D721Med (cell line): ENCODE results near the gene DCHS1.

Experiments used
- DNase-seq: peaks from one replicate; pipeline ENCODE4 v3.0.0; 2011; ENCODE audit warnings: low spot score; ENCODE audit not compliant: insufficient read length
- FAIRE-seq: peaks from 2 replicates; lab custom pipeline; 2011; peaks lifted over from hg19 to GRCh38; lab: Jason Lieb, UNC
- TF ChIP-seq, protein P1 (sequence below): IDR thresholded peaks from 2 replicates; pipeline ENCODE4 v1.5.1; 2012; ENCODE audit warnings: mild to moderate bottlenecking, control low read depth; ENCODE audit not compliant: insufficient read depth; ENCODE audit errors: missing control alignments

The DCHS1 gene

DNA sequence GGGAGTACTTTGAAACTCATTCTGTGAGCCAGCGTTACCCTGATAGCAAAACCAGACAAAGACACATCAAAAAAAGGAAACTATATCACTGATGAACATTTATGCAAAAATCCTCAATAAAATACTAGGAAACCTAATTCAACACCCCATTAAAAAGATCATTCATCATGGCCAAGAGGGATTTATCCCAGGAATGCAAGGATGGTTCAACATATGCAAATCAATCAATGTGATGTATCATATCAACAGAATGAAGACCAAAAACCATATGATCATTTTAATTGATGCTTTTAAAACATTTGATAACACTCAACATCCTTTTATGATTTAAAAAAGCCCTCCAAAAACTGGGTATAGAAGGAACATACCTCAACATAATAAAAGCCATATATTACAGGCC, 72.0 kb downstream of the DCHS1 start:
- no peak for FAIRE-seq
- no peak for DNase-seq
- TF ChIP-seq, protein P1, sequence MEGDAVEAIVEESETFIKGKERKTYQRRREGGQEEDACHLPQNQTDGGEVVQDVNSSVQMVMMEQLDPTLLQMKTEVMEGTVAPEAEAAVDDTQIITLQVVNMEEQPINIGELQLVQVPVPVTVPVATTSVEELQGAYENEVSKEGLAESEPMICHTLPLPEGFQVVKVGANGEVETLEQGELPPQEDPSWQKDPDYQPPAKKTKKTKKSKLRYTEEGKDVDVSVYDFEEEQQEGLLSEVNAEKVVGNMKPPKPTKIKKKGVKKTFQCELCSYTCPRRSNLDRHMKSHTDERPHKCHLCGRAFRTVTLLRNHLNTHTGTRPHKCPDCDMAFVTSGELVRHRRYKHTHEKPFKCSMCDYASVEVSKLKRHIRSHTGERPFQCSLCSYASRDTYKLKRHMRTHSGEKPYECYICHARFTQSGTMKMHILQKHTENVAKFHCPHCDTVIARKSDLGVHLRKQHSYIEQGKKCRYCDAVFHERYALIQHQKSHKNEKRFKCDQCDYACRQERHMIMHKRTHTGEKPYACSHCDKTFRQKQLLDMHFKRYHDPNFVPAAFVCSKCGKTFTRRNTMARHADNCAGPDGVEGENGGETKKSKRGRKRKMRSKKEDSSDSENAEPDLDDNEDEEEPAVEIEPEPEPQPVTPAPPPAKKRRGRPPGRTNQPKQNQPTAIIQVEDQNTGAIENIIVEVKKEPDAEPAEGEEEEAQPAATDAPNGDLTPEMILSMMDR, result no peak

DNA sequence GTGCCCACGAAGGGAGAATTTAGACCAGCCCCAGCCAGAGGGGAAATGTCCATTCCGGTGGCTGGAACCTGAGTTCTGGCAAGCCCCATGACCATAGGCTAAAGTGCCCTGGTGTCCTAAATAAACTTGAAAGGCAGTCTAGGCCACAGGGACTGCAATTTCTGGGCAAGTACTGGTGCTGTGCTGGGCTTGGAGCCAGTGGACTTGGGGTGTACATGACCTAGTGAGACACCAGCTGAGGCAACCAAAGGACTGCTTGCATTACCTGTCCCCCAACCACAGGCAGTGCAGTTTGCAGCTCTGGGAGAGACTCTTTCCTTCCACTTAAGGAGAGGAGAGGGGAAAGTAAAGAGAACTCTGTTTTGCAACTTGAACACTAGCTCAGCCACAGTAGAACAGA, 75.9 kb downstream of the DCHS1 start:
- TF ChIP-seq, protein P1, result no peak
- FAIRE-seq, result no peak
- DNase-seq, result no peak

DNA sequence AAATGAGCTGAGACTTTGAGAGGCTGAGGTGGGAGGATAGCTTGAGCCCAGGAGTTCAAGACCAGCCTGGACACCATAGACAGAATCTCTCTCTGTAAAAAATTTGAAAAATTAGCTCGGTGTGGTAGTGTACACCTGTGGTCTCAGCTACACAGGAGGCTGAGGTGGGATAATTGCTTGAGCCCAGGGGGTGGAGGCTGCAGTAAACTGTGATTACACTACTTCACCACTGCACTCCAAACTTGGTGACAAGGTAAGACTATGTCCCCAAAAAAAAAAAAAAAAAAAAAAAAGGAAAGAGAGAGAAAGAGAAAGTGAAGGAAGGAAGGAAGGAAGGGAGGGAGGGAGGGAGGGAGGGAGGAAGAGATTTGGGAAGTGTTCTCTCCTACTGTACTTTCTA, 77.5 kb downstream of the DCHS1 start:
- DNase-seq (no peak), FAIRE-seq (no peak)
- TF ChIP-seq, protein P1, result no peak

DNA sequence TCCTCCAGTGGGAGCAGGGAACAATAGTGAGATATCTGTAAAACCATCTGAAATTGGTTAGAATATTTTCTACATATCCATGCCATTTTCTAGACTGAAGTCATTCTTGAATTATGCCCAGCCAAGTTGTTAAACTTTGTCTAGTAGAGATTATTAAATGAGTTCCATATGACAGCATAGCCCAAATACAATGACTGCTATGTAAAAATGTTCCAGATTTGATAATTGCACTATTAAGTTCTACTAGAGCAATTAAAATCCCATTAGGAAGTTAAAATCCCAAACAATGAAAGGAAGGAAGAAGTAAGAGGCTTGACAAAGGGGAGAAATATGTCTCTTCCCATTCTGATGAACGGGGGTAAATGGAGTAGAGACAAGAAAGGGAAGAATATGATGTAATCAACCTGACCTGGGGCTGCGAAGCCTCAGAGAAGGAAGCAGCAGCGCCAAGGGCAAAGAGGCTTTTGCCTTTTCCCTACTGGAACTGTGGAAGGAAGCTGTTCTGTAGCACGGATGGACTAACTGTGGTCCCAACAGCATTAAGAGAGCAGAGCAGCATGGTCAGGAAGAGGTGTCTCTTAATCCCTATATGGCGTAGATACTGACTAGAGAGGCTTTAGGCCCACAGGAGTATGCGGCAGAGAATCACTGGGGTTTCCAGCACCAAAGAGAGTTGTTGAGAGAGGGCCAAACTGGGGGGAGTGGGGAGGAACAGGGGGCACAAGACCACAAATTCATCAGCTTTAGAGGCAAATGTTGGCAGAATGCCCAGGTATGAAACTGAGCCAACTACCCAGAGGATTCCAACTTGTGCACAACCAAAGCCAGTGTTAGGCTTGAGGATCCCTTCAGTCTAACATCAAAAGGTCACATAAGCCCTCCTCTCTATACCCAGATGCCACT, 78.9 kb downstream of the DCHS1 start:
- TF ChIP-seq, protein P1, result no peak
- no peak for DNase-seq
- no peak for FAIRE-seq

DNA sequence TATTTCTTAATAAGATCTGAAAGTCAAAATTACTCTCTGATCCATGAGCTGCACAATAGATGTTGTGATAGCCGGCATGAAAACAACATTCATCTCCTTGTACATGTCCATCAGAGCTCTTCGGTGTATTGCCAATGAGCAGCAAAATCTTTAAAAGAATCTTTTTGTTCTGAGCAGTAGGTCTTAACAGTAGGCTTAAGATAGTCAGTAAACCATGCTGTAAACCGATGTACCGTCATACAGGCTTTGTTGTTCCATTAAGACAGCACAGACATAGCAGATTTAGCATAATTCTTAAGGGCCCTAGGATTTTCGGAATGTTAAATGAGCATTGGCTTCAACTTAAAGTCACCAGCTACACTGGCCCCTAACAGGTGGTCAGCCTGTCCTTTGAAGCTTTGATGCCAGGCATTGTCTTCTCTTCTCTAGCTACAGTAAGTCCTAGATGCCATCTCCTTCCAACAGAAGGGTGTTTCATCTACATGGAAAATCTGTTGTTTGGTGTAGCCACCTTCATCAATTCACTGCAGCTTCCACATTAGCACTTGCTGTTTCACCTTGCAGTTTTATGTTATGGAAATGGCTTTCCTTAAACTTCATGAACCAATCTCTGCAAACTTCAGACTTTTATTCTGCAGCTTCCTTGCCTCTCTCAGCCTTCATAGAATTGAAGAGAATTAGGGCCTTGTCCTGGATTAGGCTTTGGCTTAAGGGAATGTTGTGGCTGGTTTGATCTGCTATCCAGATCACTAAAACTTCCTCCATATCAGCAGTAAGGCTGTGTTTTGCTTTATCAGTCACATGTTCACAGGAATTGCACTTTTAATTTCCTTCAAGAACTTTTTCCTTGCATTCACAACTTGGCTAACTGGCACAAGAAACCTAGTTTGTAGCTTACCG, 80.5 kb downstream of the DCHS1 start:
- FAIRE-seq (no peak), DNase-seq (no peak)
- TF ChIP-seq, protein P1, result no peak

DNA sequence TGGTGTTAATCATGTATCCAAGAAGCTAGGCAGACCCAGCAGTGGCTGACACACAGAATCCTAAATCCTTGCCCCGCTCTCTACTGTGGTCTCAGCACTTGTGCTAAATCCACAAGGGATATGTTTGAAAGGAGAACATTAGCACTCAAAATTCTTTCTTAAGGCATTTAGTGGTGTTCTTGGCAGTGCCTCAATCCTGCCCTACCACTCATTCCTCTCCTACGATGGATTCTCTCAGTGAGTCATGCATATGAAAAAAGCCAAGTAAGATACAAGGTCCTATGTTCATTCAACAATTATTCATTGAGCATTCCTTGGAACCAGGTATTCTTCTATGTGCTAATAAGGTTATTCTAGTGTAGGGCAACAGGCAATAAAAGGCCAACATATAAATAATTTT, 83.4 kb downstream of the DCHS1 start:
- TF ChIP-seq, protein P1, result no peak
- FAIRE-seq, result no peak
- no peak for DNase-seq
